CD4-positive, alpha-beta T cell treated with Interferon gamma for 1 hour (primary cell): ENCODE results near the gene TOP2A.

ENCODE experiments used
- DNase-seq: peaks from one replicate; pipeline ENCODE4 v3.0.0-alpha.2; 2020

The TOP2A gene

GRCh38 chr17:40344421-40345160 is 73.1 kb downstream of the TOP2A start:
- DNase-seq, result no peak

- peak; percentile 76 for DNase-seq
These were observed 74.2 kb downstream of the TOP2A start for GRCh38 chr17:40343219-40344119.

- no peak for DNase-seq
These were observed 75.0 kb downstream of the TOP2A start for GRCh38 chr17:40342504-40343218.

GRCh38 chr17:40341808-40342503 is 75.7 kb downstream of the TOP2A start:
- DNase-seq, result peak; percentile 64

- DNase-seq, result peak; percentile 96
These were observed 76.6 kb downstream of the TOP2A start for GRCh38 chr17:40340880-40341807.

- no peak for DNase-seq
These were observed 77.4 kb downstream of the TOP2A start for GRCh38 chr17:40340327-40340726.

GRCh38 chr17:40338941-40339649 is 78.6 kb downstream of the TOP2A start:
- DNase-seq, result no peak
